PC-9 (cell line): ENCODE data around the gene ZNF253. TPM values are rescaled to one million over a fixed set of nuclear protein-coding genes. Genes with fewer than 3 reads are reported as not detected.
"Not testable (repeated sequence)": the region's sequence is repeated elsewhere in the genome, so short reads cannot be mapped to it uniquely, and the experiment has no call there.

ENCODE experiments used
- BruUV-seq: library from RNA; stranded (reverse); fragments of 400-500 nt; replicated peaks from 2 replicates; lab custom pipeline; 2021; lab: Mats Ljungman, UMichigan
- CTCF ChIA-PET: fragments of 300-600 bp; sonication (Branson Sonifier 250); formaldehyde crosslinking; loops from one replicate; lab custom pipeline; 2022; ENCODE audit warnings: antibody characterized with exemption; lab: Charles Lee
- POLR2A ChIA-PET: fragments of 300-600 bp; sonication (Branson Sonifier 250); formaldehyde crosslinking; loops from one replicate; lab custom pipeline; 2022; ENCODE audit warnings: antibody characterized with exemption; ENCODE audit not compliant: unreplicated experiment; lab: Charles Lee
- DNase-seq, 2 experiments: peaks; one replicate each; pipeline versions ENCODE4 v3.0.0 to v3.0.0-alpha.2; 2015 to 2022; ENCODE audit warnings: mixed read lengths in 1 of 2
- H2AFZ ChIP-seq: fragments of 200-600 bp; sonication (generic); 2 replicates; pipeline ENCODE4 v1.8.1; 2017; ENCODE audit warnings: antibody characterized with exemption
- H3F3A ChIP-seq: fragments of 200-600 bp; sonication (generic); 2 replicates; pipeline ENCODE4 v1.8.1; 2017; ENCODE audit warnings: antibody characterized with exemption, mild to moderate bottlenecking, low read depth; ENCODE audit not compliant: insufficient read depth
- H3K27ac ChIP-seq: fragments of 200-600 bp; sonication (generic); 2 replicates; pipeline ENCODE4 v1.6.1; 2016; ENCODE audit warnings: mixed run types
- H3K27me3 ChIP-seq: fragments of 200-600 bp; sonication (generic); 2 replicates; pipeline ENCODE4 v1.6.1; 2016; ENCODE audit warnings: low read depth, mixed run types; ENCODE audit not compliant: insufficient read depth
- H3K36me3 ChIP-seq: fragments of 200-600 bp; sonication (generic); 2 replicates; pipeline ENCODE4 v1.6.1; 2016; ENCODE audit warnings: low read depth, mixed run types
- H3K4me1 ChIP-seq: fragments of 200-600 bp; sonication (generic); replicated peaks from 2 replicates; pipeline ENCODE4 v1.6.1; 2016; ENCODE audit warnings: mixed run types; ENCODE audit not compliant: insufficient read depth
- H3K4me2 ChIP-seq: fragments of 200-600 bp; sonication (generic); 2 replicates; pipeline ENCODE4 v1.6.1; 2017; ENCODE audit warnings: mixed run types
- H3K4me3 ChIP-seq: fragments of 200-600 bp; sonication (generic); 2 replicates; pipeline ENCODE4 v1.6.1; 2016; ENCODE audit warnings: mixed run types
- H3K79me2 ChIP-seq: fragments of 200-600 bp; sonication (generic); 2 replicates; pipeline ENCODE4 v1.6.1; 2017; ENCODE audit warnings: low read depth, mixed run types
- H3K9me2 ChIP-seq: fragments of 200-600 bp; sonication (generic); 2 replicates; pipeline ENCODE4 v1.8.1; 2017; ENCODE audit warnings: mild to moderate bottlenecking; ENCODE audit not compliant: insufficient read depth
- H3K9me3 ChIP-seq: fragments of 200-600 bp; sonication (generic); 2 replicates; pipeline ENCODE4 v1.8.1; 2016; ENCODE audit warnings: low read depth; ENCODE audit not compliant: insufficient read depth
- H4K20me1 ChIP-seq: fragments of 200-600 bp; sonication (generic); 2 replicates; pipeline ENCODE4 v1.8.1; 2017; ENCODE audit not compliant: insufficient read depth
- EZH2 ChIP-seq: fragments of 200-600 bp; sonication (generic); IDR thresholded peaks from 2 replicates; pipeline ENCODE4 v1.8.0; 2017; ENCODE audit warnings: antibody characterized with exemption, low read depth
- intact Hi-C: fragments of 100-400 bp; cut with micrococcal nuclease; formaldehyde crosslinking; loops from one replicate; pipeline ENCODE4 v1.10.0; 2022; ENCODE audit not compliant: unreplicated experiment
- total RNA-seq: library from RNA; stranded (reverse); gene quantifications from 2 replicates; pipeline ENCODE4 v1.2.3, GENCODE V29; 2021
- TF ChIP-seq, protein P1 (sequence below): fragments of 200-600 bp; sonication (generic); conservative IDR thresholded peaks from 2 replicates; pipeline ENCODE4 v1.6.1; 2017; ENCODE audit warnings: mixed run types, antibody characterized with exemption, mild to moderate bottlenecking, moderate library complexity

Gene ZNF253
- total RNA-seq, 1 experiment from 2014 or later: 5.1 TPM

DNA sequence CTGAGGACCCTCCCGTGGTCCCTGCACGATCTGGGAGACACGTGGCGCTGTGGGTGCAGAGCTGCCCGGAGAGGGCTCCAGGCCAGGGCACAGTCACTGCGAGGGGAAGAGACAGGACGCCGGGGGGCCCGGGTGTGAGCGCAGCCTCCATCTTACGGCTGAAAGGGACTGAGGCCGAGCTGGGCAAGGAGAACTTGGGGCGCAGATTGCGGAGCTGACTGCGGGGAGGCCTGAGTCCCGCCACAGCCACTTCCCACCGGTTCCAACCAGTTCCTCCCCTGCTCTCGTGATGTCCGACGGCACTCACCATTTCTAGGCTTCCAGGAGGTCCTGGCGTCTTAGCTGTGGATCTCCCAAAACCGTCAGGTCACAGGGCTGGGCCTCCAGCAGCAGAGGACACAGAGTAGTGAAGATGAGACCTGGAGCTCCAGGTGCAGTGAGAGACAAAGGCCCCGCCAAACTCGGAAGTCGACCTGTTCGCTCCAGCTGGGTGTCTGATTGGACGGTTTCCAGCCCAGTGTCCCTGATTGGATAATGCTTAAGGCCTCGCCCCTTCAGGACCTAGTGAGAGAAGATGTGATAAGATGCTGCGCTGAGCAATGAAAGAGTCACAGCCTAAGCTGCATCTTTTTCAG is 4.8 kb upstream of the ZNF253 start:
- H3K4me3 ChIP-seq: no peak overlapping the region
- H4K20me1 ChIP-seq: no peaks in the 10 kb centered on the region
- no peaks in the 10 kb centered on the region for H3K27me3 ChIP-seq
- H3K9me3 ChIP-seq: peaks cover 20% of the 10 kb centered on the region
- TF ChIP-seq, protein P1, sequence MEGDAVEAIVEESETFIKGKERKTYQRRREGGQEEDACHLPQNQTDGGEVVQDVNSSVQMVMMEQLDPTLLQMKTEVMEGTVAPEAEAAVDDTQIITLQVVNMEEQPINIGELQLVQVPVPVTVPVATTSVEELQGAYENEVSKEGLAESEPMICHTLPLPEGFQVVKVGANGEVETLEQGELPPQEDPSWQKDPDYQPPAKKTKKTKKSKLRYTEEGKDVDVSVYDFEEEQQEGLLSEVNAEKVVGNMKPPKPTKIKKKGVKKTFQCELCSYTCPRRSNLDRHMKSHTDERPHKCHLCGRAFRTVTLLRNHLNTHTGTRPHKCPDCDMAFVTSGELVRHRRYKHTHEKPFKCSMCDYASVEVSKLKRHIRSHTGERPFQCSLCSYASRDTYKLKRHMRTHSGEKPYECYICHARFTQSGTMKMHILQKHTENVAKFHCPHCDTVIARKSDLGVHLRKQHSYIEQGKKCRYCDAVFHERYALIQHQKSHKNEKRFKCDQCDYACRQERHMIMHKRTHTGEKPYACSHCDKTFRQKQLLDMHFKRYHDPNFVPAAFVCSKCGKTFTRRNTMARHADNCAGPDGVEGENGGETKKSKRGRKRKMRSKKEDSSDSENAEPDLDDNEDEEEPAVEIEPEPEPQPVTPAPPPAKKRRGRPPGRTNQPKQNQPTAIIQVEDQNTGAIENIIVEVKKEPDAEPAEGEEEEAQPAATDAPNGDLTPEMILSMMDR: no peak
- TF ChIP-seq EZH2: no peak
- no peaks in the 10 kb centered on the region for H3K36me3 ChIP-seq
- DNase-seq: no peak
- H3K27ac ChIP-seq: no peak overlapping the region
- no peaks in the 10 kb centered on the region for H3K9me2 ChIP-seq
- CTCF ChIA-PET: no interaction called here
- H2AFZ ChIP-seq: no peak overlapping the region
- H3F3A ChIP-seq: peaks cover 8% of the 10 kb centered on the region
- no peaks in the 10 kb centered on the region for H3K4me1 ChIP-seq
- no peak overlapping the region for H3K4me2 ChIP-seq
- no peaks in the 10 kb centered on the region for H3K79me2 ChIP-seq
- BruUV-seq: no TSS peak
- POLR2A ChIA-PET: no interaction called here
- intact Hi-C loops: no loop called here

DNA sequence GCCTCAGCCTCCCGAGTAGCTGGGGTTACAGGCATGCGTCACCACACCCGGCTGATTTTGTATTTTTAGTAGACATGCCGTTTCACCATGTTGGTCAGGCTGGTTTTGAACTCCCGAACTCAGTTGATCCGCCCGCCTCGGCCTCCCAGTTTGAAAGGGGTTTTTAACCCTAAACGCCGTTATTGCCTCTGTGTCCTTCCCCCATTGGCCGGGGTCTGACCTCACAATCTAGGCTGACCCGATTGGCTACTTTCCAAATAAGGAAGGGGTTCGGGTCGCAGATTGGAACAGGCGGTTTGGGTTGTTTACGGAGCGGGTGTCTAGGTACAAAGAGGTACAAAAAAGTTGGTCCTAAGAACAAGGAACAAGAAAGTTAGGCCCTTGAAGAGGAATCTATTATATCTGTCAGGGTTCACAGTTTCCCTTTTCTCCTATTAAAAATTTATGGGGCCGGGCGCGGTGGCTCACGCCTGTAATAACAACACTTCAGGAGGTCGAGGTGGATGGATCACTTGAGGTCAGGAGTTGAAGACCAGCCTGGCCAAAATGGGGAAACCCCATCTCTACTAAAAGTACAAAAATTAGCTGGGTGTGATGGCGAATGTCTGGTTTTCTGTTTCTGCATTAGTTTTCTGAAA is 1.0 kb downstream of the ZNF253 start:
- peak overlapping the region; percentile 79 for H3K4me2 ChIP-seq
- H3K27ac ChIP-seq: no peak overlapping the region
- peaks cover 27% of the 10 kb centered on the region for H3K36me3 ChIP-seq
- H3F3A ChIP-seq: peaks cover 11% of the 10 kb centered on the region
- H3K4me1 ChIP-seq: no peaks in the 10 kb centered on the region; the same call in 1 of the 2 replicates
- BruUV-seq: no TSS peak
- peak overlapping the region; percentile 99 for H2AFZ ChIP-seq
- DNase-seq: no peak
- H3K9me3 ChIP-seq: peaks cover 46% of the 10 kb centered on the region
- H3K4me3 ChIP-seq: peak overlapping the region; percentile 89
- no peak for TF ChIP-seq EZH2
- TF ChIP-seq, protein P1: no peak
- intact Hi-C loops: loop anchor here (2.0 to 5.0 kb wide), 2 partner anchors 34 to 89 kb away; partner anchors contain the start of gene ZNF93
- POLR2A ChIA-PET: no interaction called here
- no peaks in the 10 kb centered on the region for H4K20me1 ChIP-seq
- no peaks in the 10 kb centered on the region for H3K27me3 ChIP-seq
- H3K79me2 ChIP-seq: peaks cover 20% of the 10 kb centered on the region
- CTCF ChIA-PET: no interaction called here
- no peaks in the 10 kb centered on the region for H3K9me2 ChIP-seq

DNA sequence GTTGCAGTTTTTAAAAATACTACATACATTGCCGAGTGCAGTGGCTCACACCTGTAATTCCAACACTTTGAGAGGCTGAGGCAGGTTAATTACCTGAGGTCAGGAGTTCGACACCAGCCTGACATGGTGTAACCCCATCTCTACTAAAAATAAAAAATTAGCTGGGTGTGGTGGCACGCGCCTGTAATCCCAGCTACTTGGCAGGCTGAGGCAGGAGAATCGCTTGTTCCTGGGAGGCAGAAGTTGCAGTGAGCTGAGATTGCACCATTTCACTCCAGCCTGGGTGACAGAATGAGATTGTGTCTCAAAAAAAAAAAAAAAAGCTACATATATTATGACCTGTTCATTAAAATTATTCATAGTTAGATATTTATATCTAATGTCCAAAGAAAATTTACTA is 4.4 kb downstream of the ZNF253 start:
- DNase-seq, H3K4me1 ChIP-seq, H3K27ac ChIP-seq, H3K9me2 ChIP-seq, H4K20me1 ChIP-seq, H3K4me2 ChIP-seq, H3K4me3 ChIP-seq, H3K27me3 ChIP-seq, CTCF ChIA-PET, H3F3A ChIP-seq, BruUV-seq, H2AFZ ChIP-seq, intact Hi-C loops: not testable (repeated sequence)
- POLR2A ChIA-PET: interaction anchor here (0.6 kb wide), 1 partner anchor 22 kb away, joined by 4 read pairs; no protein-coding TSS in a partner anchor
- Histone ChIP-seq H3K9me3 (peaks cover 64% of the 10 kb centered on the region), H3K79me2 (peaks cover 20% of the 10 kb centered on the region), H3K36me3 (peaks cover 38% of the 10 kb centered on the region)
